ENCODE results near the gene ACLY. TPM values are rescaled to one million over a fixed set of nuclear protein-coding genes. Genes with fewer than 3 reads are reported as not detected.

ACLY gene
- total RNA-seq = 64.4 TPM

GRCh38 chr17:41918314-41919164 lies at the start of gene ACLY:
Gene ACLY, minus strand, starts transcription at chr17:41918951. Its CDS starts 5,078 bp downstream, at chr17:41913873.
- Histone ChIP-seq H3K36me3 (peaks cover 2% of the 10 kb centered on the region in 2 donors), H3K27ac (peak within 1 kb of the TSS; percentile 78 to 87), H3K9me3 (no peaks in the 10 kb centered on the region), H3K27me3 (no peaks in the 10 kb centered on the region), H3K4me3 (peak within 1 kb of the TSS; percentile 82 to 85), H3K4me1 (peaks cover 2 to 22% of the 10 kb centered on the region in 2 donors)
- TF ChIP-seq CTCF (IDR thresholded peaks at IDR 0.05) = no peak
- intact Hi-C loops (cut with DNase I) = loop anchor here (1.0 to 2.0 kb wide), 4 partner anchors 12 to 1966 kb away; partner anchors contain the start of genes CNP and ODAD4
- DNase-seq (ENCODE audit: low spot score in 2 of 2) = peak; percentile 91 to 98

DNA sequence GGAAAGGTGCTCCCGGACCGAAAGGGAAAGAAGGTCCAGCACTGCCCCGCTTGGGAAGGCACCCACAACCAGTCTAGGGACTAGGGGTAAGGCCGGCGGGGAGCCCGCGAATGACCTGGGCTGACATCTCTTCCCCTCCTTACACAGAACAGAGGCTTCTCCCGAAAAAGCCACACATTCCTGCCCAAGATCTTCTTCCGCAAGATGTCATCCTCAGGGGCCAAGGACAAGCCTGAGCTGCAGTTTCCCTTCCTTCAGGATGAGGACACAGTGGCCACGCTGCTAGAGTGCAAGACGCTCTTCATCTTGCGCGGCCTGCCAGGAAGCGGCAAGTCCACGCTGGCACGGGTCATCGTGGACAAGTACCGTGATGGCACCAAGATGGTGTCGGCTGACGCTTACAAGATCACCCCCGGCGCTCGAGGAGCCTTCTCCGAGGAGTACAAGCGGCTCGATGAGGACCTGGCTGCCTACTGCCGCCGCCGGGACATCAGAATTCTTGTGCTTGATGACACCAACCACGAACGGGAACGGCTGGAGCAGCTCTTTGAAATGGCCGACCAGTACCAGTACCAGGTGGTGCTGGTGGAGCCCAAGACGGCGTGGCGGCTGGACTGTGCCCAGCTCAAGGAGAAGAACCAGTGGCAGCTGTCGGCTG lies 49.3 kb upstream of the ACLY start:
- peaks cover 0 to 12% of the 10 kb centered on the region in 2 donors for H3K4me1 ChIP-seq
- no peak for DNase-seq (ENCODE audit: low spot score in 2 of 2)
- intact Hi-C loops (cut with DNase I) = loop anchor here (2.0 kb wide), 3 partner anchors 37 to 53 kb away; partner anchors contain the start of genes ACLY, NKIRAS2 and ODAD4
- no peak for TF ChIP-seq CTCF (IDR thresholded peaks at IDR 0.05)
- H3K36me3 ChIP-seq = peaks cover 7 to 27% of the 10 kb centered on the region in 2 donors
- peak overlapping the region in 1 of 2 donors; percentile 81 for H3K4me3 ChIP-seq
- no peaks in the 10 kb centered on the region for H3K9me3 ChIP-seq
- no peaks in the 10 kb centered on the region for H3K27me3 ChIP-seq
- peak overlapping the region; percentile 80 to 82 for H3K27ac ChIP-seq

DNA sequence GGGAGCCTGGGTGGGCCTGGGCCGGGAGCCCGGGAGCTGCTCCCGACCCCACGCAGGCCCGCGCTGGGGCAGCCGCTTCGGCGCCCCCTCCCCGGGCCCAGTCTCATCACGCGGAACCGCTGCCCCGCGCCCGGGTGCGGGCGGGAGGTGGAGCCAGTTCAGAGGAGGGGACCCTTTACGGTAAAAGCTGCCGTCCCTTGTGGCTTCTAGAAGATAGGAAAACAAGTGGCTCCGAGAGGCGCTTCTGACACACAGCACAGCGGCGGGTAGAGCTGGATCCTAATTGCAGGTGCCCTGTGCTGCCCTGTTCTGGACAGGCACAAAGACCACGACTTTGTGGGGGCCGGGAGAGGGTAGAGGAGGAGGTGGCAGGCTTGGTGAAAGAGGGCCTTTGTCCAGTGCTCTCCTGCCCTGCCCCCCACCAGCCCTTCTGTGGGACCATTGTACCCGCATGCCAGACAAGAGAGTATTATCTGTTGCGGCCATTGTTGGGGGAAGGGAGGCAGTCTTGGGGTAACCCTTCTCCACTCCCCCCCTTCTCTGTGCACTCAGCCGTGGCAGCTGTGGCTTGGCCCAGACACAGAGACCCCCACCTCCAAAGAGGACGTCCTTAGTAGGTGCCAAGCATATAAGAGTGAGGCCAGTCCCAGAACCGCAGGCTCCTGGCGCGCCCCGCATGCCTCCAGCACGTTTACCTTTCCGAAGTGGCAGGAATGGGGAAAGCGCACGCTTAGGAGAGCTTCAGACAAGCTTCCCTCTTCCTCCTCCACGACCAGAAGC lies 48.6 kb upstream of the ACLY start:
- intact Hi-C loops (cut with DNase I) = loop anchor here (2.0 kb wide), 3 partner anchors 37 to 53 kb away; partner anchors contain the start of genes ACLY, NKIRAS2 and ODAD4
- no peaks in the 10 kb centered on the region for H3K27me3 ChIP-seq
- peaks cover 0 to 21% of the 10 kb centered on the region in 2 donors for H3K36me3 ChIP-seq
- no peak for DNase-seq (ENCODE audit: low spot score in 2 of 2)
- no peaks in the 10 kb centered on the region for H3K9me3 ChIP-seq
- peak overlapping the region; percentile 80 to 82 for H3K27ac ChIP-seq
- no peak for TF ChIP-seq CTCF (IDR thresholded peaks at IDR 0.05)
- peaks cover 0 to 12% of the 10 kb centered on the region in 2 donors for H3K4me1 ChIP-seq
- peak overlapping the region; percentile 77 to 81 for H3K4me3 ChIP-seq

DNA sequence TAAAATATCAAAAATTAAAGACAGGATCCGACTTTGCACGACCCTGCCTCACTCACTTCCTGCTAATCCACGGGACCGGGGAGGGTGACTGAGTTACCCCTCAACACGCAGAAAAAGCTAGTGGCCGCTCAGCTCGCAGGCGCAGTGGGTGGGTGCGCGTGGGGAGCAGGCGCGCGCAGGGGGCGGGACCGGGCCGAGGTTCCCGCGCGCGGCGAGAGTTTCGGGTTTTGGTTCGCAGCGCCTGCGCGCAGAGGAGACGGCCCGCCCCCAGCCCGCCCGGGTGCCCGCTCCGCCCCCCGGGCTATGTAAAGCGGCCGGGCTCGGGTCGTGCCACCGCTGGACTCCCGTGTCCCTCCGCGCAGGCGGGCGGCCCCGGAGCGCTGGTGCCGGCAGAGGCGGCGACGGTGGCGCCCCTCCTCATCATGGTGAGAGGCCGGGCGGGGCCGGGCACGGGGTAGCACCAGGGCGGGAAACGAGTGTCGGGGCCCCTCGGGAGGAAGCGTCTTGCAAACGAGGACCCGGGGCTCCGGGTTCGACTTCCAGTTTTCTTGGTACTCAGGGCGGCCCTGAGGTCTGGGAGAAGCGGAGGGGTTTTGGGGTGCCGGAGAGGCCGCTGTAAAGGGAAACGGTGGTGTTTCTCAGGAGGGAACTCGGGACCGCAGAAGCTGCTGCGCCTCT lies 47.9 kb upstream of the ACLY start, which contains the start of gene CNP:
Gene CNP, plus strand, starts transcription at position 333 of the 678 bp plus-strand sequence. Its CDS starts 90 bp downstream, at position 423.
- no peak for TF ChIP-seq CTCF (IDR thresholded peaks at IDR 0.05)
- peaks cover 0 to 12% of the 10 kb centered on the region in 2 donors for H3K4me1 ChIP-seq
- peaks cover 0 to 13% of the 10 kb centered on the region in 2 donors for H3K36me3 ChIP-seq
- H3K27me3 ChIP-seq = no peaks in the 10 kb centered on the region
- H3K4me3 ChIP-seq = peak within 1 kb of the TSS; percentile 77 to 81
- H3K9me3 ChIP-seq = no peaks in the 10 kb centered on the region
- DNase-seq (ENCODE audit: low spot score in 2 of 2) = peak; percentile 71 to 95
- peak within 1 kb of the TSS; percentile 80 to 82 for H3K27ac ChIP-seq
- intact Hi-C loops (cut with DNase I) = loop anchor here (1.0 to 2.0 kb wide), 5 partner anchors 36 to 189 kb away; partner anchors contain the start of genes ACLY, KLHL11, NKIRAS2 and ODAD4
